Esophagus squamous epithelium (tissue), 5 donors: ENCODE data around the gene ADGRG7. TPM values are rescaled to one million over a fixed set of nuclear protein-coding genes. Genes with fewer than 3 reads are reported as not detected.

Experiments
- DNase-seq: peaks from one replicate; lab custom pipeline; 2025; lab: John Stamatoyannopoulos, UW
- H3K27ac ChIP-seq, 4 donors: fragments of 200-600 bp; sonication (generic); one replicate each; pipeline ENCODE4 v1.5.1; 2016 to 2019; ENCODE audit warnings: mild to moderate bottlenecking in 1 of 4
- H3K27me3 ChIP-seq, 4 donors: fragments of 200-600 bp; sonication (generic); 1 replicate in 3 of 4; 2 replicates in 1 of 4; pipeline versions ENCODE4 v1.5.1 to v1.6.0; 2017 to 2021; ENCODE audit warnings: antibody characterized with exemption in 1 of 4
- H3K36me3 ChIP-seq, 3 donors: fragments of 200-600 bp; sonication (generic); one replicate each; pipeline ENCODE4 v1.5.1; 2016 to 2019
- H3K4me1 ChIP-seq, 3 donors: fragments of 200-600 bp; sonication (generic); one replicate each; pipeline ENCODE4 v1.5.1; 2017 to 2019
- H3K4me3 ChIP-seq, 4 donors: fragments of 200-600 bp; sonication (generic); 1 replicate in 3 of 4; 2 replicates in 1 of 4; pipeline ENCODE4 v1.5.1; 2016 to 2019; ENCODE audit warnings: mild to moderate bottlenecking in 2 of 4, moderate library complexity in 1 of 4
- H3K9me3 ChIP-seq, 3 donors: fragments of 200-600 bp; sonication (generic); one replicate each; pipeline ENCODE4 v1.5.1; 2016 to 2019
- POLR2A ChIP-seq, 4 donors: fragments of 450-650 bp; IDR thresholded peaks; one replicate each; pipeline ENCODE4 v1.6.1; 2017; ENCODE audit warnings: antibody characterized with exemption in 4 of 4, mild to moderate bottlenecking in 4 of 4, moderate library complexity in 3 of 4
- WGBS, 2 donors: methylation state at CpG; one replicate each; pipeline ENCODE4 v1.1.5; 2018; 5-methylcytosine and 5-hydroxymethylcytosine counted together
- intact Hi-C: fragments of 100-400 bp; cut with DNase I; formaldehyde crosslinking; loops from one replicate; pipeline ENCODE4 v1.15.0; 2022
- total RNA-seq, 4 donors: library from RNA; depleted of rRNA; stranded (reverse); fragments of >200 nt; gene quantifications; one replicate each; pipeline ENCODE4 v1.1.0, GENCODE V29; 2016
- TF ChIP-seq, protein P1 (sequence below), 6 experiments: fragments of 450-650 bp in 4 of 6; fragments of 200-600 bp in 2 of 6; sonication (generic) in 2 of 6; IDR thresholded peaks; one replicate each; pipeline ENCODE4 v1.5.1; 2016 to 2019; ENCODE audit warnings: antibody characterized with exemption in 6 of 6, mild to moderate bottlenecking in 4 of 6, moderate library complexity in 4 of 6
- donor health status: DM: yes; HTN: yes; CAD: no.

ADGRG7 gene
- total RNA-seq, 4 donors from 2014 or later = not detected

DNA sequence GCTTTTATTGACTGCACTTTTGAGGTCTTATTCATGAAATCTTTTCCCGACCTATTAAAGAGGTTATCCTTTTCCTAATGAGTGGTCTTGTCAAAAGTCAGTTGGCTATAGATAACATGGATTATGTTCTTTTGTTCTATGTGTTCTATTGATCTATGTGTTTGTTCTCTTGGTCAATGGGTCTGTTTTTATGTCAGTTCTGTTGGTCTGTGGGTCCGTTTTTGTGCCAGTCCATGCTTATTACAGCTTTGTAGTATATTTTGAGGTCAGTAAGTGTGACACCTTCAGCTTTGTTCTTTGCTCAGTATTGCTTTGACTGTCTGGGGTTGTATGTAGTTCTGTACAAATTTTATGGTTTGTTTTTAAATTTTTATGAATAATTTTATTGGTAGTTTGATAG lies 107.7 kb downstream of the ADGRG7 start:
- Histone ChIP-seq H3K27ac (no peak overlapping the region), H3K4me3 (no peak overlapping the region), H3K27me3 (no peaks in the 10 kb centered on the region), H3K9me3 (no peaks in the 10 kb centered on the region), H3K36me3 (peaks cover 0 to 72% (median 6%) of the 10 kb centered on the region in 3 donors), H3K4me1 (peaks cover 0 to 43% (median 2%) of the 10 kb centered on the region in 3 donors)
- WGBS, 2 donors = 80 to 83% methylated on average over 2 of the region's 2 CpGs
- no peak for DNase-seq
- TF ChIP-seq, protein P1, sequence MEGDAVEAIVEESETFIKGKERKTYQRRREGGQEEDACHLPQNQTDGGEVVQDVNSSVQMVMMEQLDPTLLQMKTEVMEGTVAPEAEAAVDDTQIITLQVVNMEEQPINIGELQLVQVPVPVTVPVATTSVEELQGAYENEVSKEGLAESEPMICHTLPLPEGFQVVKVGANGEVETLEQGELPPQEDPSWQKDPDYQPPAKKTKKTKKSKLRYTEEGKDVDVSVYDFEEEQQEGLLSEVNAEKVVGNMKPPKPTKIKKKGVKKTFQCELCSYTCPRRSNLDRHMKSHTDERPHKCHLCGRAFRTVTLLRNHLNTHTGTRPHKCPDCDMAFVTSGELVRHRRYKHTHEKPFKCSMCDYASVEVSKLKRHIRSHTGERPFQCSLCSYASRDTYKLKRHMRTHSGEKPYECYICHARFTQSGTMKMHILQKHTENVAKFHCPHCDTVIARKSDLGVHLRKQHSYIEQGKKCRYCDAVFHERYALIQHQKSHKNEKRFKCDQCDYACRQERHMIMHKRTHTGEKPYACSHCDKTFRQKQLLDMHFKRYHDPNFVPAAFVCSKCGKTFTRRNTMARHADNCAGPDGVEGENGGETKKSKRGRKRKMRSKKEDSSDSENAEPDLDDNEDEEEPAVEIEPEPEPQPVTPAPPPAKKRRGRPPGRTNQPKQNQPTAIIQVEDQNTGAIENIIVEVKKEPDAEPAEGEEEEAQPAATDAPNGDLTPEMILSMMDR (IDR thresholded peaks at IDR 0.05) = no peak
- no peak for TF ChIP-seq POLR2A (IDR thresholded peaks at IDR 0.05)
- intact Hi-C loops = no loop called here

DNA sequence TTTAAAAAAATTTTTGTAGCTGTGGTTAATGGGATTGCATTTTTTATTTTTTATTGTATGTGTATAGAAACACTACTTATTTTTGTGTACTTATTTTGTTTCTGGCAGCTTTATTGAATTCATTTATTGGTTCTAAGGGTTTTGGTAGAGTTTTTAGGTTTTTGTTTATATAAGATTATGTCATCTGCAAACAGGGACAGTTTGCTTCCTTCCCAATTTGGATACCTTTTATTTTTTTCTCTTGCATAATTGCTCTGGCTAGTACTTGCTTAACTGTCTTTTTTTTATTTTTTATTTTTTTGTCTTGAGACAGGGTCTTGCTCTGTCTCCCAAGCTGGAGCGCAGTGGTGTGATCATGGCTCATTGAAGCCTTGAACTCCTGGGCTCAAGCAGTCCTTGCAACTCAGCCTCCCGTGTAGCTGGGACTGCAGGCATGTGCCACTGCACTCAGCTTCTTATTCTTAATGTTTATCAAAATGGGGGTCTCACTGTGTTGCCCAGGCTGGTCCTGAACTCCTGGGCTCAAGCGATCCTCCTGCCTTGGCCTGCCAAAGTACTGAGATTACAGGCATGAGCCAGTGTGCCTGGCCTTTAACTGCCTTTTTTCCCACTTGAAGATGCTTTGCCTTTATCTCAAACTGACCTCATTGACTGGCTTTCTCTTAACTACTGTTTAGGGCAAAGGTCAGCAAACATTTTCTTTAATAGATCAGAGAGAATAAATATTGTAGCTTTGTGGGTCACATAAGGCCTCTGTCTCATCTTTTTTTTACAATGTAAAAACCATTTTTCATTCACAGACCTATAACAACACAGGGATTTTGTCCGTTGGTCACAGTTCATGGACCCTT lies 108.5 kb downstream of the ADGRG7 start:
- 97% methylated on average over 4 of the region's 4 CpGs for WGBS, 2 donors

DNA sequence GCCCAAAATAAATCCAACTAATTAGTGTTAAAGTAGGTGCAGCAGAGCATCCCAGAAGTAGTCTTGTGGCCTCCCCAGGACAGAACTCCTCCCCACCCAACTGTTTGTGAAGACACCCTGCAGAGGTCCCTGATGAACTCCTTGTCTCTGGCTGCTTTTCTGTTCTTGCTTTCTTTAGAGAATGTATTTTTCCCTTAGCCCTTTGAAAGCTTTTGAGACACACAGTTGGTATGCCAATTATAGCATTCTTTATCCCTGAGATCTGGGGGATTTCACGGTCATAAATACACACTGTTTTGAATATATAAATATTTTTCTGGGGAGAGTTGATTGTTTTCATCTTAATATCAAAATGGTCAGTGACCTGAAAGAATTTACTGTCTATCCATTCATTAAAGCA lies 109.7 kb downstream of the ADGRG7 start:
- Histone ChIP-seq H3K4me3 (no peak overlapping the region), H3K9me3 (no peaks in the 10 kb centered on the region), H3K27ac (no peak overlapping the region), H3K4me1 (peaks cover 0 to 31% (median 0%) of the 10 kb centered on the region in 3 donors), H3K36me3 (peaks cover 0 to 87% (median 6%) of the 10 kb centered on the region in 3 donors), H3K27me3 (no peaks in the 10 kb centered on the region)
- no peak for DNase-seq
- intact Hi-C loops = no loop called here
- TF ChIP-seq POLR2A (IDR thresholded peaks at IDR 0.05) = no peak
- TF ChIP-seq, protein P1 (IDR thresholded peaks at IDR 0.05) = no peak
- 25 to 61% methylated on average over 1 of the region's 1 CpG for WGBS, 2 donors

More for the DNA sequence above, 108.5 kb downstream of the ADGRG7 start:
- Histone ChIP-seq H3K9me3 (no peaks in the 10 kb centered on the region), H3K4me3 (no peak overlapping the region), H3K36me3 (peaks cover 0 to 80% (median 6%) of the 10 kb centered on the region in 3 donors), H3K4me1 (peaks cover 0 to 35% (median 0%) of the 10 kb centered on the region in 3 donors), H3K27ac (no peak overlapping the region), H3K27me3 (no peaks in the 10 kb centered on the region)
- TF ChIP-seq, protein P1 (IDR thresholded peaks at IDR 0.05) = no peak
- no peak for TF ChIP-seq POLR2A (IDR thresholded peaks at IDR 0.05)
- DNase-seq = no peak
- intact Hi-C loops = no loop called here

DNA sequence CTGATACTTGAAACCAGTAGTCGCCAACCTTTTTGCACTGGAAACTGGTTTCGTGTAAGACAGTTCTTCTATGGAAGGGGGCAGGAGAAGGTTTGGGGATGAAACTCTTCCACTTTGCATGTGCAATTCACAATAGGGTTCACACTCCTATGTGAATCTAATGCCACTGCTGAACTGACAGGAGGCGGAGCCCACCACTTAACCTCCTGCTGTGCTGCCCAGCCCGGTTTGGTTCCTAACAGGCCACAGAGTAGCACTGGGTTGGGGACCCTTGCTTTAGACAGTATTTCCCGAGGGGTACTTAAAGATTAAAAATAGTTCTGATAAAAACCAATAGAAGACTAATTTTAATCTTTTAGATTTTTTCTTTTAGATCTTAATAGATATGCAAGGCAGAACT lies 111.0 kb downstream of the ADGRG7 start:
- Histone ChIP-seq H3K9me3 (no peaks in the 10 kb centered on the region), H3K4me3 (no peak overlapping the region), H3K36me3 (peaks cover 0 to 87% (median 3%) of the 10 kb centered on the region in 3 donors), H3K27ac (no peak overlapping the region), H3K4me1 (peaks cover 0 to 23% (median 0%) of the 10 kb centered on the region in 3 donors), H3K27me3 (no peaks in the 10 kb centered on the region)
- intact Hi-C loops = no loop called here
- WGBS, 2 donors = 82 to 92% methylated on average over 5 of the region's 5 CpGs
- TF ChIP-seq, protein P1 (IDR thresholded peaks at IDR 0.05) = no peak
- TF ChIP-seq POLR2A (IDR thresholded peaks at IDR 0.05) = no peak
- no peak for DNase-seq

DNA sequence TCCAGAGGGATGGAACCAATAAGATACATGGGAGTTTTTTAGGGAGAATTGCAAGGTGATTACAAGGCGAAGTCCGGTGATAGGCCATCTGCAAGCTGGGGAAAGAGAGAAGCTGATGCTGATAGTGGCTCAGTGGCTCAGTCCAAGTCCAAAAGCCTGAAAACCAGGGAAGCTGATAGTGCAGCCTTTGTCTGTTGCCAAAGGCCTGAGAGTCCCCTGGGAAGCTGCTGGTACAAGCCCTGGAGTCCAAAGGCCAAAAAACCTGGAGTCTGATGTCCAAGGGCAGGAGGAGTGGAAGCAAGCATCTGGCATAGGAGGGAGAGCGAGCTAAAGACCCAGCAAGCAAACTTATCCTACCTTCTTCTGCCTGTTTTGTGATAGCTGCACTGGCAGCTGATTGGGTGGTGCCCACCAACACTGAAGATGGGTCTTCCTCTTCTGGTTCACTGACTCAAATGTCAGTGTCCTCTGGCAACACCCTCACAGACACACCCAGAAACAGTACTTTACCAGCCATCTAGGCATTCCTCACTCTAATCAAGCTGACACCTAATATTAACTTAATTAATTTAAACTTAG lies 116.6 kb downstream of the ADGRG7 start:
- TF ChIP-seq, protein P1 (IDR thresholded peaks at IDR 0.05) = no peak
- TF ChIP-seq POLR2A (IDR thresholded peaks at IDR 0.05) = no peak
- no peaks in the 10 kb centered on the region for H3K27me3 ChIP-seq
- intact Hi-C loops = no loop called here
- H3K4me1 ChIP-seq = no peaks in the 10 kb centered on the region
- peaks cover 0 to 100% (median 0%) of the 10 kb centered on the region in 3 donors for H3K36me3 ChIP-seq
- no peak overlapping the region for H3K4me3 ChIP-seq
- WGBS, 2 donors = 95 to 98% methylated on average over 3 of the region's 3 CpGs
- no peaks in the 10 kb centered on the region for H3K9me3 ChIP-seq
- DNase-seq = no peak
- H3K27ac ChIP-seq = no peak overlapping the region
